ENCODE measurements around the gene REXO5. TPM values are rescaled to one million over a fixed set of nuclear protein-coding genes. Genes with fewer than 3 reads are reported as not detected.

Gene REXO5
- total and polyA plus RNA-seq, 7 donors: 0.63 to 1.8 (median 1.1) TPM

DNA sequence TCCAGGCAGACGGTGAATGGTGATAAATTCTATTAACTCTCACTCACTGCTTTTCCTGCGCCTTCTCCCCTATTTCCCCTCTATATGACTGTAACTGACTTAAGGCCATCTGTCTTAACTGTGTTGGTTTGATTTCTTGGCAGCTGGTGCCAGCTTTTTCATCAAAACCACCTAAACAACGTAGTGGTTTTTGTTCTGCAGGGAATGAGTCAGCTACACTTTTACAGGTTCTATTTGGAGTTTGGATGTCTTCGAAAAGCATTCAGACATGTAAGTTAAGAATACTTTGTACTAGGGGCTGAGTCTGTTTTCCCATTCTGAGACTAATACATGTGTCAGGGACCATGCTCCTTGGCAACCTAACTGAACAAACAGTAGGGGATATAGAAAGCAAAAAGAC lies 8.5 kb downstream of the REXO5 start:
- H3K27me3 ChIP-seq (ENCODE audit: insufficient read depth in 3 of 3, low read length in 2 of 3): no peaks in the 10 kb centered on the region
- no peaks in the 10 kb centered on the region for H3K4me1 ChIP-seq
- WGBS, 3 donors: 90 to 92% (median 91%) methylated on average over 4 of the region's 4 CpGs
- intact Hi-C loops (cut with DNase I): no loop called here
- H3K9me3 ChIP-seq: no peaks in the 10 kb centered on the region
- no peak overlapping the region for H3K4me3 ChIP-seq
- no peak for TF ChIP-seq CTCF (IDR thresholded peaks at IDR 0.05)
- no peaks in the 10 kb centered on the region for H3K36me3 ChIP-seq (ENCODE audit: insufficient read depth in 1 of 2, low read depth in 1 of 2)
- no peak overlapping the region for H3K27ac ChIP-seq
- ATAC-seq (no peak), DNase-seq (no peak)

- DNase-seq: no peak
- no peak for ATAC-seq
- intact Hi-C loops (cut with DNase I): no loop called here
- 96 to 99% (median 99%) methylated on average over 4 of the region's 4 CpGs for WGBS, 3 donors
- Histone ChIP-seq H3K9me3 (no peaks in the 10 kb centered on the region), H3K4me1 (no peaks in the 10 kb centered on the region), H3K4me3 (no peak overlapping the region), H3K36me3 (ENCODE audit: insufficient read depth in 1 of 2, low read depth in 1 of 2) (no peaks in the 10 kb centered on the region), H3K27me3 (ENCODE audit: insufficient read depth in 3 of 3, low read length in 2 of 3) (no peaks in the 10 kb centered on the region), H3K27ac (no peak overlapping the region)
- no peak for TF ChIP-seq CTCF (IDR thresholded peaks at IDR 0.05)
Observed at GRCh38 chr16:20818929-20819585, 12.7 kb downstream of the REXO5 start.

- no peak for ATAC-seq
- no peaks in the 10 kb centered on the region for H3K27me3 ChIP-seq (ENCODE audit: insufficient read depth in 3 of 3, low read length in 2 of 3)
- no peak for DNase-seq
- H3K27ac ChIP-seq: no peak overlapping the region
- no peak overlapping the region for H3K4me3 ChIP-seq
- no peaks in the 10 kb centered on the region for H3K4me1 ChIP-seq
- TF ChIP-seq CTCF (IDR thresholded peaks at IDR 0.05): no peak
- 91 to 93% (median 92%) methylated on average over 4 of the region's 4 CpGs for WGBS, 3 donors
- peaks cover 0 to 5% of the 10 kb centered on the region in 2 donors for H3K36me3 ChIP-seq (ENCODE audit: insufficient read depth in 1 of 2, low read depth in 1 of 2)
- intact Hi-C loops (cut with DNase I): no loop called here
- no peaks in the 10 kb centered on the region for H3K9me3 ChIP-seq
Observed at GRCh38 chr16:20821682-20822081, 15.4 kb downstream of the REXO5 start.

DNA sequence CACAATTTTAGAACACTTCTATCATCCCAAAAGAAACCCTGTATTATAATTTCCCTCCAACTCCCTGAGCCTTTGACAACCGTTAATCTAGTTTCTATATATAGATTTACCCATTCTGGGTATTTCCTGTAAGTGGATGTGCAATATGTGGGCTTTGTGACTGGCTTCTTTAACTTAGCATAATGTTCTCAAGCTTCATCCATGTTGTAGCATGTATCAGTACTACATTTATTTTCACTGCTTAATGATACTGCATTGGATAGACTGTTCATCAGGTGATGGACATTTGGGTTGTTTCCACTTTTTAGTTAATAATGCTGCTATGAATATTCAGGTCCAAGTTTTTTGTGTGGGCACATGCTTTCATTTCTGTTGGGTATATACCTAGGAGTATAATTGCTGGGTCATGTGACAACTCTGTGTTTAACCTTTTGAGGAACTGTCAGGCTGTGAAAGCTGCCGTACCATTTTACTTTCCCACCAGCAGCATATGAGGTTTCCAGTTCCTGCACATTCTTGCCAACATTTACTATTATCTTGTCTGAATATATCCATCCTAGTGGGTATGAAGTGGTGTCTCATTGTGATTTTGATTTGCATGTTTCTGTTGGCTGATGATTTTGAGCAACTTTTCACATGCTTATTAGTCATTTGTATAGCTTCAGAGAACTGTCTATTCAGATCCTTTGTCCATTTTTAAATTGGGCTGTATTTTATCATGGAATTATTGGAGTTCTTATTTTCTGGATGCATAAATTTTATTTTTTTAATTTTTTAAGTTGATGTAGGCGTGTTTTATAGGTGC lies 16.4 kb downstream of the REXO5 start:
- no peak for TF ChIP-seq CTCF (IDR thresholded peaks at IDR 0.05)
- no peak for DNase-seq
- ATAC-seq: no peak
- 74 to 79% (median 77%) methylated on average over 3 of the region's 3 CpGs for WGBS, 3 donors
- H3K4me3 ChIP-seq: no peak overlapping the region
- intact Hi-C loops (cut with DNase I): no loop called here
- no peak overlapping the region for H3K27ac ChIP-seq
- H3K4me1 ChIP-seq: no peaks in the 10 kb centered on the region
- H3K9me3 ChIP-seq: no peaks in the 10 kb centered on the region
- H3K36me3 ChIP-seq (ENCODE audit: insufficient read depth in 1 of 2, low read depth in 1 of 2): peaks cover 0 to 10% of the 10 kb centered on the region in 2 donors
- no peaks in the 10 kb centered on the region for H3K27me3 ChIP-seq (ENCODE audit: insufficient read depth in 3 of 3, low read length in 2 of 3)
